Hepatocyte (in vitro differentiated cells): ENCODE data around the gene ZDHHC24. TPM values are rescaled to one million over a fixed set of nuclear protein-coding genes. Genes with fewer than 3 reads are reported as not detected.

ENCODE experiments used
- DNase-seq: peaks from one replicate; pipeline ENCODE4 v3.0.0-alpha.2; 2016; ENCODE audit warnings: low spot score
- H2AFZ ChIP-seq: fragments of 200-600 bp; sonication (generic); 2 replicates; pipeline ENCODE4 v1.6.0; 2016; ENCODE audit warnings: antibody characterized with exemption, mild to moderate bottlenecking
- H3K27ac ChIP-seq: fragments of 200-600 bp; sonication (generic); 2 replicates; pipeline ENCODE4 v1.5.1; 2016; ENCODE audit warnings: mild to moderate bottlenecking
- H3K27me3 ChIP-seq: fragments of 200-600 bp; sonication (generic); 2 replicates; pipeline ENCODE4 v1.6.1; 2016
- H3K36me3 ChIP-seq: fragments of 200-600 bp; sonication (generic); replicated peaks from 2 replicates; pipeline ENCODE4 v1.5.1; 2016; ENCODE audit warnings: low read depth; ENCODE audit not compliant: insufficient read depth
- H3K4me1 ChIP-seq: fragments of 200-600 bp; sonication (generic); 2 replicates; pipeline ENCODE4 v1.5.1; 2016; ENCODE audit warnings: mild to moderate bottlenecking, moderate library complexity; ENCODE audit not compliant: insufficient read depth
- H3K4me2 ChIP-seq: fragments of 200-600 bp; sonication (generic); 2 replicates; pipeline ENCODE4 v1.6.0; 2016
- H3K4me3 ChIP-seq: fragments of 200-600 bp; sonication (generic); 2 replicates; pipeline ENCODE4 v1.5.1; 2016; ENCODE audit warnings: mild to moderate bottlenecking
- H3K79me2 ChIP-seq: fragments of 200-600 bp; sonication (generic); 2 replicates; pipeline ENCODE4 v1.6.0; 2017; ENCODE audit warnings: mild to moderate bottlenecking
- H3K9me2 ChIP-seq: fragments of 200-600 bp; sonication (generic); replicated peaks from 2 replicates; pipeline ENCODE4 v1.6.0; 2017; ENCODE audit warnings: mild to moderate bottlenecking; ENCODE audit not compliant: insufficient read depth
- H3K9me3 ChIP-seq: fragments of 200-600 bp; sonication (generic); 2 replicates; pipeline ENCODE4 v1.5.1; 2016; ENCODE audit warnings: low read depth, mild to moderate bottlenecking
- H4K20me1 ChIP-seq: fragments of 200-600 bp; sonication (generic); 2 replicates; pipeline ENCODE4 v1.6.0; 2016; ENCODE audit warnings: mild to moderate bottlenecking; ENCODE audit not compliant: insufficient read depth, poor library complexity, severe bottlenecking
- CTCF ChIP-seq: fragments of 200-600 bp; sonication (generic); IDR thresholded peaks from 2 replicates; pipeline ENCODE4 v1.5.1; 2016; ENCODE audit warnings: antibody characterized with exemption, mild to moderate bottlenecking; ENCODE audit not compliant: poor library complexity
- EZH2 ChIP-seq: fragments of 200-600 bp; sonication (generic); IDR thresholded peaks from 2 replicates; pipeline ENCODE4 v1.6.1; 2016; ENCODE audit warnings: antibody characterized with exemption, mild to moderate bottlenecking, borderline replicate concordance
- EZH2phosphoT487 ChIP-seq: fragments of 200-600 bp; sonication (generic); IDR thresholded peaks from one replicate; pipeline ENCODE4 v1.6.1; 2018; ENCODE audit warnings: antibody characterized with exemption, mild to moderate bottlenecking, low read depth, moderate library complexity; ENCODE audit not compliant: unreplicated experiment, severe bottlenecking
- WGBS: methylation state at CpG from one replicate; pipeline ENCODE4 v1.1.6; 2016; ENCODE audit warnings: low lambda C conversion rate; ENCODE audit errors: missing lambda C conversion rate; 5-methylcytosine and 5-hydroxymethylcytosine counted together
- polyA plus RNA-seq: library from polyadenylated mRNA; unstranded; fragments of >200 nt; fragmentation: Nextera tagmentation; extraction: Ambion mirVana; gene quantifications from 2 replicates; pipeline ENCODE4 v1.2.1, GENCODE V29; 2016
- total RNA-seq: library from RNA; depleted of rRNA; stranded (reverse); fragments of >200 nt; gene quantifications from 2 replicates; pipeline ENCODE4 v1.2.3, GENCODE V29; 2014

Gene ZDHHC24
- total and polyA plus RNA-seq, 2 experiments from 2014 or later: 10.3 to 16.9 TPM

GRCh38 chr11:66473167-66473566 is 72.7 kb downstream of the ZDHHC24 start:
- peaks cover 2% of the 10 kb centered on the region for H3K79me2 ChIP-seq
- H3K9me3 ChIP-seq: no peaks in the 10 kb centered on the region
- no peaks in the 10 kb centered on the region for H3K9me2 ChIP-seq
- no peak overlapping the region for H3K4me3 ChIP-seq
- H3K4me1 ChIP-seq: no peaks in the 10 kb centered on the region
- no peak for TF ChIP-seq CTCF
- TF ChIP-seq EZH2phosphoT487: no peak
- TF ChIP-seq EZH2: no peak
- DNase-seq: no peak
- H3K27me3 ChIP-seq: no peaks in the 10 kb centered on the region
- H3K4me2 ChIP-seq: no peak overlapping the region
- H4K20me1 ChIP-seq: no peaks in the 10 kb centered on the region
- 96% methylated on average over 11 of the region's 11 CpGs for WGBS
- no peaks in the 10 kb centered on the region for H3K36me3 ChIP-seq
- no peak overlapping the region for H3K27ac ChIP-seq
- no peak overlapping the region for H2AFZ ChIP-seq

GRCh38 chr11:66472054-66472453 is 73.8 kb downstream of the ZDHHC24 start:
- DNase-seq: no peak
- H3K9me2 ChIP-seq: no peaks in the 10 kb centered on the region
- H4K20me1 ChIP-seq: no peaks in the 10 kb centered on the region
- no peaks in the 10 kb centered on the region for H3K36me3 ChIP-seq
- peaks cover 8% of the 10 kb centered on the region for H3K4me1 ChIP-seq
- no peaks in the 10 kb centered on the region for H3K27me3 ChIP-seq
- TF ChIP-seq EZH2: no peak
- TF ChIP-seq CTCF: no peak
- no peak for TF ChIP-seq EZH2phosphoT487
- H3K4me3 ChIP-seq: no peak overlapping the region
- no peak overlapping the region for H3K4me2 ChIP-seq
- H2AFZ ChIP-seq: no peak overlapping the region
- WGBS: 94% methylated on average over 9 of the region's 9 CpGs
- no peaks in the 10 kb centered on the region for H3K9me3 ChIP-seq
- peaks cover 2% of the 10 kb centered on the region for H3K79me2 ChIP-seq
- H3K27ac ChIP-seq: no peak overlapping the region

GRCh38 chr11:66471142-66471541 is 74.7 kb downstream of the ZDHHC24 start:
- peaks cover 2% of the 10 kb centered on the region for H3K79me2 ChIP-seq
- H3K9me3 ChIP-seq: no peaks in the 10 kb centered on the region
- H3K4me3 ChIP-seq: no peak overlapping the region
- WGBS: 98% methylated on average over 15 of the region's 16 CpGs
- peaks cover 8% of the 10 kb centered on the region for H3K4me1 ChIP-seq
- no peak overlapping the region for H3K4me2 ChIP-seq
- no peaks in the 10 kb centered on the region for H3K27me3 ChIP-seq
- H3K36me3 ChIP-seq: no peaks in the 10 kb centered on the region
- H3K9me2 ChIP-seq: no peaks in the 10 kb centered on the region
- no peak overlapping the region for H3K27ac ChIP-seq
- H4K20me1 ChIP-seq: no peaks in the 10 kb centered on the region
- no peak for DNase-seq
- TF ChIP-seq CTCF: no peak
- TF ChIP-seq EZH2: no peak
- no peak for TF ChIP-seq EZH2phosphoT487
- no peak overlapping the region for H2AFZ ChIP-seq

Other genes starting within 250 kb of the ZDHHC24 start
- 19.9 and 24.6 TPM in 2 replicates for gene CD248, start 229.0 kb downstream of the ZDHHC24 start, total RNA-seq
- gene CD248, start 229.0 kb downstream of the ZDHHC24 start, polyA plus RNA-seq: 210 and 250 TPM in 2 replicates
- gene RIN1, start 209.6 kb downstream of the ZDHHC24 start, total RNA-seq: 4.3 and 6.2 TPM in 2 replicates
- gene RIN1, start 209.6 kb downstream of the ZDHHC24 start, polyA plus RNA-seq: 9.5 and 12.8 TPM in 2 replicates
- gene BRMS1, start 200.9 kb downstream of the ZDHHC24 start, total RNA-seq: 34.5 and 39.7 TPM in 2 replicates
- gene BRMS1, start 200.9 kb downstream of the ZDHHC24 start, polyA plus RNA-seq: 48.6 and 54.0 TPM in 2 replicates
- 41.5 and 41.9 TPM in 2 replicates for gene B4GAT1, start 198.4 kb downstream of the ZDHHC24 start, total RNA-seq
- gene B4GAT1, start 198.4 kb downstream of the ZDHHC24 start, polyA plus RNA-seq: 37.4 and 40.8 TPM in 2 replicates
- gene SLC29A2, start 174.3 kb downstream of the ZDHHC24 start, total RNA-seq: 7.4 and 11.3 TPM in 2 replicates
- 20.2 and 27.1 TPM in 2 replicates for gene SLC29A2, start 174.3 kb downstream of the ZDHHC24 start, polyA plus RNA-seq
- gene NPAS4, start 125.0 kb downstream of the ZDHHC24 start, total RNA-seq: 0.60 TPM in 1 of 2 replicates, not detected in the other
- 0.31 TPM in 1 of 2 replicates, not detected in the other for gene NPAS4, start 125.0 kb downstream of the ZDHHC24 start, polyA plus RNA-seq
- 45.6 and 60.6 TPM in 2 replicates for gene MRPL11, start 107.2 kb downstream of the ZDHHC24 start, total RNA-seq
- 57.1 and 59.8 TPM in 2 replicates for gene MRPL11, start 107.2 kb downstream of the ZDHHC24 start, polyA plus RNA-seq
- 5.5 and 6.7 TPM in 2 replicates for gene PELI3, start 79.1 kb downstream of the ZDHHC24 start, total RNA-seq
- 5.5 and 10.9 TPM in 2 replicates for gene PELI3, start 79.1 kb downstream of the ZDHHC24 start, polyA plus RNA-seq
- gene DPP3, start 65.6 kb downstream of the ZDHHC24 start, total RNA-seq: 46.0 and 56.0 TPM in 2 replicates
- 54.8 and 57.3 TPM in 2 replicates for gene DPP3, start 65.6 kb downstream of the ZDHHC24 start, polyA plus RNA-seq
- 25.1 and 33.4 TPM in 2 replicates for gene BBS1, start 35.4 kb downstream of the ZDHHC24 start, total RNA-seq
- gene BBS1, start 35.4 kb downstream of the ZDHHC24 start, polyA plus RNA-seq: 27.7 and 33.9 TPM in 2 replicates
- not detected in 2 replicates for gene ACTN3, start 855 bp upstream of the ZDHHC24 start, total RNA-seq
- 0.09 and 0.58 TPM in 2 replicates for gene ACTN3, start 855 bp upstream of the ZDHHC24 start, polyA plus RNA-seq
- gene CTSF, start 22.6 kb upstream of the ZDHHC24 start, total RNA-seq: 0.60 and 0.64 TPM in 2 replicates
- gene CTSF, start 22.6 kb upstream of the ZDHHC24 start, polyA plus RNA-seq: 1.1 and 1.5 TPM in 2 replicates
- 0.36 and 0.53 TPM in 2 replicates for gene CCDC87, start 47.0 kb upstream of the ZDHHC24 start, total RNA-seq
- gene CCDC87, start 47.0 kb upstream of the ZDHHC24 start, polyA plus RNA-seq: 0.22 TPM in 1 of 2 replicates, not detected in the other
- 32.2 and 41.5 TPM in 2 replicates for gene CCS, start 47.1 kb upstream of the ZDHHC24 start, total RNA-seq
- gene CCS, start 47.1 kb upstream of the ZDHHC24 start, polyA plus RNA-seq: 97.8 and 127 TPM in 2 replicates
- 29.5 and 31.1 TPM in 2 replicates for gene RBM14, start 70.6 kb upstream of the ZDHHC24 start, total RNA-seq
- 66.3 and 70.7 TPM in 2 replicates for gene RBM14, start 70.6 kb upstream of the ZDHHC24 start, polyA plus RNA-seq
- 129 and 150 TPM in 2 replicates for gene RBM4, start 92.7 kb upstream of the ZDHHC24 start, total RNA-seq
- gene RBM4, start 92.7 kb upstream of the ZDHHC24 start, polyA plus RNA-seq: 139 and 151 TPM in 2 replicates
- 25.7 and 26.7 TPM in 2 replicates for gene RBM4B, start 131.8 kb upstream of the ZDHHC24 start, total RNA-seq
- 32.4 and 33.4 TPM in 2 replicates for gene RBM4B, start 131.8 kb upstream of the ZDHHC24 start, polyA plus RNA-seq
- gene SPTBN2, start 183.2 kb upstream of the ZDHHC24 start, total RNA-seq: 115 and 152 TPM in 2 replicates
- gene SPTBN2, start 183.2 kb upstream of the ZDHHC24 start, polyA plus RNA-seq: 177 and 183 TPM in 2 replicates